Upper lobe of left lung (tissue), 6 donors: ENCODE data around the gene NAT8L. TPM values are rescaled to one million over a fixed set of nuclear protein-coding genes. Genes with fewer than 3 reads are reported as not detected.

Experiments
- ATAC-seq, 2 donors: fragments of 200-7000 bp; cut with Tn5 transposase; one replicate each; pipeline ENCODE4 v1.9.1; 2022; ENCODE audit warnings: mild to moderate bottlenecking in 2 of 2, moderate library complexity in 2 of 2; ENCODE audit not compliant: low FRiP score in 2 of 2
- DNase-seq, 2 donors: peaks; one replicate each; pipeline ENCODE4 v3.0.0-alpha.2; 2019 to 2020
- H3K27ac ChIP-seq, 4 donors: fragments of 200-600 bp; sonication (generic); one replicate each; pipeline ENCODE4 v1.5.1; 2016 to 2019
- H3K27me3 ChIP-seq, 4 donors: fragments of 200-600 bp; sonication (generic); one replicate each; pipeline ENCODE4 v1.5.1; 2017 to 2019
- H3K36me3 ChIP-seq, 4 donors: fragments of 200-600 bp; sonication (generic); one replicate each; pipeline ENCODE4 v1.5.1; 2016 to 2019
- H3K4me1 ChIP-seq, 4 donors: fragments of 200-600 bp; sonication (generic); one replicate each; pipeline ENCODE4 v1.5.1; 2018 to 2019
- H3K4me3 ChIP-seq, 4 donors: fragments of 200-600 bp; sonication (generic); one replicate each; pipeline ENCODE4 v1.5.1; 2017 to 2019; ENCODE audit warnings: mild to moderate bottlenecking in 2 of 4, moderate library complexity in 1 of 4
- H3K9me3 ChIP-seq, 4 donors: fragments of 200-600 bp; sonication (generic); one replicate each; pipeline ENCODE4 v1.5.1; 2018 to 2019
- CTCF ChIP-seq, 6 experiments: fragments of 450-650 bp in 4 of 6; fragments of 200-600 bp in 2 of 6; sonication (generic) in 2 of 6; IDR thresholded peaks; one replicate each; pipeline ENCODE4 v1.5.1; 2016 to 2019; ENCODE audit warnings: antibody characterized with exemption in 6 of 6
- EP300 ChIP-seq, 4 donors: sonication (generic); formaldehyde crosslinking; IDR thresholded peaks; one replicate each; pipeline ENCODE4 v1.5.1; 2017; ENCODE audit warnings: antibody characterized with exemption in 4 of 4, control low read depth in 2 of 4
- POLR2A ChIP-seq, 4 donors: fragments of 450-650 bp; IDR thresholded peaks; one replicate each; pipeline ENCODE4 v1.5.1; 2016 to 2017; ENCODE audit warnings: antibody characterized with exemption in 4 of 4, mild to moderate bottlenecking in 2 of 4
- POLR2AphosphoS5 ChIP-seq, 2 donors: sonication (generic); formaldehyde crosslinking; IDR thresholded peaks; one replicate each; pipeline ENCODE4 v1.5.1; 2017; ENCODE audit warnings: antibody characterized with exemption in 2 of 2
- WGBS, 2 donors: methylation state at CpG; one replicate each; pipeline ENCODE4 v1.1.5; 2017 to 2018; 5-methylcytosine and 5-hydroxymethylcytosine counted together
- total RNA-seq, 6 donors: library from RNA; depleted of rRNA in 4 of 6; stranded (reverse); fragments of >200 nt in 4 of 6; gene quantifications; one replicate each; pipeline versions ENCODE4 v1.1.0 to v1.2.1, GENCODE V29; 2016 to 2021
- donor health status: DM: no; HTN: no; CAD: no; lungs with moderate emphysema.
- donor health status: DM: no; HTN: yes; CAD: no; lungs with severe emphysema.

NAT8L gene
- total RNA-seq, 6 donors from 2014 or later: 0.15 to 0.37 (median 0.30) TPM; not detected in 2

DNA sequence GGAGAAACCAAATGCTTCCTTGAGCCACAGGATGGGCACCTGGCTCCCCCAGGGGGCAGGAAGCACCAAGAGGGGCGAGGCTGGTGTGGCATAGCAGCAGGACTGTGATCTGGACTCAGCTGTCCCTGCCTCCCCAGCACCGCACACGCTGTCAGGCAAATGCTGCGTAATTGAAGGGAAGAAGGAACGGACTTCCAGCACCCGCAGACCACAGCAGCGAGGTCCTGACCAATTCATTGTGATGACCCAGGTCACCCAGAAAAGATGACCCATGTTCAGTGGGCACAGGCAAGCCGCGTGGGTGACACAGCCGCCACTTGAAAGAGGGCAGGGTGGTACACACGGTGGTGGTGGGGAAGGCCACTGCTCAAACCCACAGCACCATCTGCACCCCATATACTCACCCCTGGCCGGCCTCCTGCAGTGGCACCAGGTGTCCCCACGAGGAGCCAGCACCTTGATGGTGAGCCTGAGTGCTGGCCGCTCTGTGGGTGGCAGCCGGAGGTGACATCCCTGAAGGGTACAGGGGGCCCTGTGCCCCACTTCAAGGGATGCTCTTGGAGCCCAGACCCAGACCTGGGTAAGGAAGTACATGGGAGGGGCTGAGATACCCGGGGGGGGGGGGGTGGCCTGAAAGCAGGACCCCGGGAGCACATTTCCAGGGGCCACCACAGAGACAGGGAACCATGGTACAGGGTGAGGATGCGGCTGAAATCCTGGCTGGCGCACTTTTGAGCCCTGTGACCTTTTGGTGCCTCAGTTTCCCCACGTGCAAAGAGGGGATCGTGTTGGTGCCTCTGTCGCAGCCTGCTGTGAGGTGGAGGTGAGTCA is 11.5 kb downstream of the NAT8L start:
- H3K4me1 ChIP-seq: no peaks in the 10 kb centered on the region
- no peak overlapping the region for H3K27ac ChIP-seq
- TF ChIP-seq EP300 (IDR thresholded peaks at IDR 0.05) (no peak), CTCF (IDR thresholded peaks at IDR 0.05) (no peak), POLR2A (IDR thresholded peaks at IDR 0.05) (no peak), POLR2AphosphoS5 (IDR thresholded peaks at IDR 0.05) (no peak)
- no peak overlapping the region for H3K4me3 ChIP-seq
- no peaks in the 10 kb centered on the region for H3K36me3 ChIP-seq
- H3K27me3 ChIP-seq: no peaks in the 10 kb centered on the region
- ATAC-seq (no peak), DNase-seq (peak in 1 of 2 donors; percentile 51)
- 79 to 90% methylated on average over 5 to 17 of the region's 22 CpGs for WGBS, 2 donors
- no peaks in the 10 kb centered on the region for H3K9me3 ChIP-seq

DNA sequence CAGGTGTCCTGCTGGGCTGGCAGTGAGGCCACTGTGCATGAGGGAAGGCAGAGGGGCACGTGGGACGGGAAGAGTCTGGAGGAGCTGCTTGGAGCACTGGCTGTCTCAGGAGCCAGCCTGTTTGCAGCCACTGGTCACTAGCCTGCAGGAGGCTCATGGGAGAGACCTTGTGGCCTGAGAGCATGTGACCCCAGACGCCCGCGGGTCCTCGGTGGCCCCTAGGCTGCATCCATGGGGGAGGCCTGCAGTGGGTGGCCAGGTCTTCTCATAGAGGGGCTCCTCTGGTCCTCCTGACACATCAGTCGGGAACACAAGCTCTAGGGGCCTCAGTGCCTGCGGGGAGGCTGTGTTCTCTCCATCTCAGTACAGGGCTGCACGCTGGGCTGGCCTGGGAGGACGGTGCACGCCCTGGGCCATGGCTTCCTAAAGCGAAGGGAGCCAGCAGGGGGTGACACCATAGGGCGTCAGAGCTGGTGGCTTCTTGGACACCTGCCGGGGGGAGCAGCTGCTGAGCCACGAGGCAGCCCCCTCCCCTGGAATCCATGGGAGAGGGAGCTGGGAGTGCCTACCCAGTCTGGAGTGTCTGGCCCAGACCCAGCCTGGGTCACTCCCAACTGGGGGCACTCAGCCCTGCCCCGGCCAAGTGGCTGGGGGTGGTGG is 12.3 kb downstream of the NAT8L start:
- no peak overlapping the region for H3K27ac ChIP-seq
- no peaks in the 10 kb centered on the region for H3K4me1 ChIP-seq
- H3K4me3 ChIP-seq: no peak overlapping the region
- H3K36me3 ChIP-seq: no peaks in the 10 kb centered on the region
- TF ChIP-seq POLR2AphosphoS5 (IDR thresholded peaks at IDR 0.05): no peak
- no peak for TF ChIP-seq POLR2A (IDR thresholded peaks at IDR 0.05)
- TF ChIP-seq EP300 (IDR thresholded peaks at IDR 0.05): no peak
- no peak for TF ChIP-seq CTCF (IDR thresholded peaks at IDR 0.05)
- ATAC-seq: no peak
- DNase-seq: peak in 1 of 2 donors; percentile 70
- H3K27me3 ChIP-seq: no peaks in the 10 kb centered on the region
- WGBS, 2 donors: 68 to 74% methylated on average over 6 to 16 of the region's 16 CpGs
- no peaks in the 10 kb centered on the region for H3K9me3 ChIP-seq

DNA sequence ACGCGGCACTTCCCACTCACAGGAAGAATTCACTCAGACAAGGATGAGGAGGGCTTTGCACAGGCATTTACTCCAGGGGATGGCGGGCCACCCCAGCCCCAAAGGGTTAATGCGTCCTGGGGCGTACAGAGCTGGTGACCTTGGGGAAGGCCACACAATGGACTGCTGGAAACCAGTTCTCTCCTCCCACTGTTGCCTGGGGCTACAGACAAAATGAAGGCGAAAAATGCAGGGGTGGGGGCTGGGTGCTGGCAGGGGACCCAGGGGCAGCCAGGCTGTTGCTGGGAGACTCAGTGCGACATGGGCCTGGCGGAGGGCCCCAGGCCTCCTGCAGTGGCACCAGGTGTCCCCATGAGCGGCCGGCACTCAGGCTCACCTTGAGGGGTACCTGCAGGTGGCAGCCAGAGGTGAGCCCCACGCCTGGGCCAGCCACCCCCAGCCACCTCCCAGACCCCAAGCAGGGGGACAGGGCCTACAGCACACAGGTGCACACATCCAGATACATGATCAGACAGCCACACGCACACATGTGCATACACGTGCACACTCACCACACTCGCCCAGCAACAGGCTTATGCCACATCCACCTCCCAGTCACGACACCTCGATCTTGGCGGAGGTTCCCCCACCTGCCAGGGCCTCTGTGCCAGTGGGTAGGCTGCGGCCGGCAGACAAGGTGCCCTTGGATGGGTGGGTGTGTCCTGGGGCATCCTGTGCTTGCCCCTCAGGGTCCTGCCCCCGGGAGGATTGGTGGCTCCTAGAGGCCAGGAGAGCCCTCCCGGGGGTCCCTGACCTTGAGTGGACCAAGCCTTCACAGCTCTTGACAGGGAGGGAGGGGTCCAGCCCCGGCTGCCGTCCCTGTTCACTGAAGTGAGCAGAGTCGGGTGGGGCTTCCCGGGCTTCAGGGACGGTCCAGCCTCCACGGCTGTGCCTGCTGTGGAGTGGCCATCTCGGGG is 13.1 kb downstream of the NAT8L start:
- no peak overlapping the region for H3K27ac ChIP-seq
- DNase-seq (peak in 1 of 2 donors; percentile 66), ATAC-seq (no peak)
- TF ChIP-seq POLR2AphosphoS5 (IDR thresholded peaks at IDR 0.05) (no peak), POLR2A (IDR thresholded peaks at IDR 0.05) (no peak), CTCF (IDR thresholded peaks at IDR 0.05) (no peak), EP300 (IDR thresholded peaks at IDR 0.05) (no peak)
- 70 to 81% methylated on average over 8 to 24 of the region's 28 CpGs for WGBS, 2 donors
- H3K4me3 ChIP-seq: no peak overlapping the region
- H3K9me3 ChIP-seq: no peaks in the 10 kb centered on the region
- H3K27me3 ChIP-seq: no peaks in the 10 kb centered on the region
- H3K4me1 ChIP-seq: no peaks in the 10 kb centered on the region
- H3K36me3 ChIP-seq: no peaks in the 10 kb centered on the region

DNA sequence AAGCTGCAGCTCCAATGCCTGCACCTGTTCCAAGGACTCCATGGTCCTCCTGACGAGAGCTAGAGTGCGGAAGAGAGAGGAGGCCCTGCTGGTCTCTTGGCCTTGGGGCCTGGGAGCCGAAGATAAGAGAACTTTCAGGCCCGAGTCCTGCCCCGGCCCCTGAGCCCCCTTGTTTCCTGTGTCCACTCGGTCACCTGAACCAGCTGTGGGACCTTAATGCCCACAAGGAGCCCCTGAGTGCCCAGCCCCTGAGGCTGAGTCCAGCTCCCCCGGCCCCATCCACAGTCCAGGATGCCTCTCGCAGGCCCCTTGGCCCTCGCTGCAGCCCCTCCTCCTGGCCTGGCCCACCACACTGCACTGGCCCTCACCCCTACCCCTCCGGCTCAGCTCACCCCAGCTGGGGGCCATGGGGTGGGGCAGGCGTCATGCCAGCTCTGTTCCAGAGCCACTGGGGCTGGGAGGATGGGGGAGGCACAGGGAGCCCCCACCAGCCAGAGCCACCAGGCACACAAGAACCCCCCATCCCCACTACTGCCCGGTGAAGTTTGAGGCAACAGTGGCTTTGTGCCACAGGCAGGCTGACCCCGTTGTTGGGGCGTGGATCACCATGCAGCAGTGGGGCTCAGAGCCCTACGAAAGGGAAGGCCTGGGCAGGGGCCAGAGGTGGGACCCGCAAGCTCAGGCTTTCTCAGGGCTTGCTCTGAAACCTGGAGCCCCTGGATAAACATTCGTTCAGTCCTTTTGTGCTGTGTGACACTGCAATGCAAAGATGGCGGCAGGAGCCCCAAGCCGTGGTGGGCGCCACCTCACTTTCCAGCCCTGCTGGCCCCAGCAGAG is 14.1 kb downstream of the NAT8L start:
- DNase-seq (peak in 1 of 2 donors; percentile 60), ATAC-seq (no peak)
- no peaks in the 10 kb centered on the region for H3K9me3 ChIP-seq
- no peak overlapping the region for H3K4me3 ChIP-seq
- H3K27me3 ChIP-seq: no peaks in the 10 kb centered on the region
- no peaks in the 10 kb centered on the region for H3K36me3 ChIP-seq
- no peaks in the 10 kb centered on the region for H3K4me1 ChIP-seq
- TF ChIP-seq EP300 (IDR thresholded peaks at IDR 0.05) (no peak), POLR2A (IDR thresholded peaks at IDR 0.05) (no peak), CTCF (IDR thresholded peaks at IDR 0.05) (no peak), POLR2AphosphoS5 (IDR thresholded peaks at IDR 0.05) (no peak)
- 85 to 90% methylated on average over 3 to 20 of the region's 20 CpGs for WGBS, 2 donors
- no peak overlapping the region for H3K27ac ChIP-seq
